Measurements from ENCODE around the gene ARFGAP3. TPM values are rescaled to one million over a fixed set of nuclear protein-coding genes. Genes with fewer than 3 reads are reported as not detected.
A peak's percentile ranks its signal among the peaks of the same experiment; 100 is the strongest.

Gene ARFGAP3
- total RNA-seq, 1 donor from 2014 or later = 59.5 TPM

GRCh38 chr22:42825796-42826195, 31.3 kb downstream of the ARFGAP3 start:
- peaks cover 2% of the 10 kb centered on the region for H3K4me1 ChIP-seq (ENCODE audit: insufficient read depth, low read length)
- H3K4me3 Mint-ChIP-seq (ENCODE audit: unreplicated experiment) = no peak overlapping the region
- H3K4me3 ChIP-seq (ENCODE audit: insufficient read depth, low read depth, low read length) = no peak overlapping the region
- TF ChIP-seq CTCF (IDR thresholded peaks at IDR 0.05; ENCODE audit: insufficient read depth, low read depth, low read length) = no peak
- no peak for TF ChIP-seq EZH2 (IDR thresholded peaks at IDR 0.05; ENCODE audit: insufficient read depth, low read length)
- H3K9me3 Mint-ChIP-seq (ENCODE audit: unreplicated experiment) = no peaks in the 10 kb centered on the region
- peaks cover 21% of the 10 kb centered on the region for H3K36me3 Mint-ChIP-seq (ENCODE audit: low read depth, unreplicated experiment)
- H3K79me2 ChIP-seq (ENCODE audit: insufficient read depth, low read length) = no peaks in the 10 kb centered on the region
- peaks cover 8% of the 10 kb centered on the region for H4K20me1 ChIP-seq (ENCODE audit: insufficient read depth, low read length)
- no peaks in the 10 kb centered on the region for H3K27me3 Mint-ChIP-seq (ENCODE audit: low read depth, unreplicated experiment)
- H3K27ac ChIP-seq (ENCODE audit: low read depth, low read length) = no peak overlapping the region
- no peak for FAIRE-seq
- H2AFZ ChIP-seq (ENCODE audit: low read depth, low read length) = no peak overlapping the region
- no peak for DNase-seq (ENCODE audit: low read depth)
- no peak overlapping the region for H3K27ac Mint-ChIP-seq (ENCODE audit: unreplicated experiment)
- H3K36me3 ChIP-seq (ENCODE audit: insufficient read depth, low read length) = peaks cover 48% of the 10 kb centered on the region
- no peaks in the 10 kb centered on the region for H3K27me3 ChIP-seq (ENCODE audit: insufficient read depth, low read length)
- H3K4me2 ChIP-seq (ENCODE audit: low read length) = no peak overlapping the region
- H3K9me3 ChIP-seq (ENCODE audit: insufficient read depth, low read depth, low read length) = no peaks in the 10 kb centered on the region
- no peak overlapping the region for H3K9ac ChIP-seq (ENCODE audit: low read length)
- peaks cover 2% of the 10 kb centered on the region for H3K4me1 Mint-ChIP-seq (ENCODE audit: low read depth, unreplicated experiment)

GRCh38 chr22:42821386-42821785, 35.7 kb downstream of the ARFGAP3 start:
- no peaks in the 10 kb centered on the region for H3K9me3 ChIP-seq (ENCODE audit: insufficient read depth, low read depth, low read length)
- TF ChIP-seq EZH2 (IDR thresholded peaks at IDR 0.05; ENCODE audit: insufficient read depth, low read length) (no peak), CTCF (IDR thresholded peaks at IDR 0.05; ENCODE audit: insufficient read depth, low read depth, low read length) (no peak)
- no peak overlapping the region for H3K4me3 ChIP-seq (ENCODE audit: insufficient read depth, low read depth, low read length)
- no peak overlapping the region for H3K4me3 Mint-ChIP-seq (ENCODE audit: unreplicated experiment)
- H3K36me3 Mint-ChIP-seq (ENCODE audit: low read depth, unreplicated experiment) = peaks cover 21% of the 10 kb centered on the region
- no peak overlapping the region for H3K9ac ChIP-seq (ENCODE audit: low read length)
- H3K27ac ChIP-seq (ENCODE audit: low read depth, low read length) = no peak overlapping the region
- H3K27me3 ChIP-seq (ENCODE audit: insufficient read depth, low read length) = no peaks in the 10 kb centered on the region
- peaks cover 43% of the 10 kb centered on the region for H3K36me3 ChIP-seq (ENCODE audit: insufficient read depth, low read length)
- peaks cover 11% of the 10 kb centered on the region for H3K4me1 Mint-ChIP-seq (ENCODE audit: low read depth, unreplicated experiment)
- DNase-seq (ENCODE audit: low read depth) (no peak), FAIRE-seq (no peak)
- no peaks in the 10 kb centered on the region for H3K27me3 Mint-ChIP-seq (ENCODE audit: low read depth, unreplicated experiment)
- no peak overlapping the region for H3K4me2 ChIP-seq (ENCODE audit: low read length)
- peaks cover 4% of the 10 kb centered on the region for H3K4me1 ChIP-seq (ENCODE audit: insufficient read depth, low read length)
- no peak overlapping the region for H2AFZ ChIP-seq (ENCODE audit: low read depth, low read length)
- no peaks in the 10 kb centered on the region for H3K79me2 ChIP-seq (ENCODE audit: insufficient read depth, low read length)
- no peaks in the 10 kb centered on the region for H3K9me3 Mint-ChIP-seq (ENCODE audit: unreplicated experiment)
- peaks cover 32% of the 10 kb centered on the region for H4K20me1 ChIP-seq (ENCODE audit: insufficient read depth, low read length)
- no peak overlapping the region for H3K27ac Mint-ChIP-seq (ENCODE audit: unreplicated experiment)

- DNase-seq (ENCODE audit: low read depth) = peak; percentile 71
- TF ChIP-seq CTCF (IDR thresholded peaks at IDR 0.05; ENCODE audit: insufficient read depth, low read depth, low read length) (peak; percentile 74), EZH2 (IDR thresholded peaks at IDR 0.05; ENCODE audit: insufficient read depth, low read length) (no peak)
- Histone ChIP-seq H3K4me2 (ENCODE audit: low read length) (no peak overlapping the region), H3K4me1 (ENCODE audit: insufficient read depth, low read length) (peaks cover 4% of the 10 kb centered on the region), H2AFZ (ENCODE audit: low read depth, low read length) (no peak overlapping the region), H3K27ac (ENCODE audit: low read depth, low read length) (no peak overlapping the region), H4K20me1 (ENCODE audit: insufficient read depth, low read length) (peaks cover 29% of the 10 kb centered on the region), H3K36me3 (ENCODE audit: insufficient read depth, low read length) (peaks cover 43% of the 10 kb centered on the region), H3K9ac (ENCODE audit: low read length) (no peak overlapping the region), H3K79me2 (ENCODE audit: insufficient read depth, low read length) (no peaks in the 10 kb centered on the region), H3K9me3 (ENCODE audit: insufficient read depth, low read depth, low read length) (no peaks in the 10 kb centered on the region), H3K4me3 (ENCODE audit: insufficient read depth, low read depth, low read length) (no peak overlapping the region), H3K27me3 (ENCODE audit: insufficient read depth, low read length) (no peaks in the 10 kb centered on the region)
- Mint-ChIP-seq H3K36me3 (ENCODE audit: low read depth, unreplicated experiment) (peaks cover 21% of the 10 kb centered on the region), H3K9me3 (ENCODE audit: unreplicated experiment) (no peaks in the 10 kb centered on the region), H3K4me1 (ENCODE audit: low read depth, unreplicated experiment) (peaks cover 11% of the 10 kb centered on the region), H3K27ac (ENCODE audit: unreplicated experiment) (peak overlapping the region; percentile 38), H3K27me3 (ENCODE audit: low read depth, unreplicated experiment) (no peaks in the 10 kb centered on the region), H3K4me3 (ENCODE audit: unreplicated experiment) (no peak overlapping the region)
- peak; percentile 41 for FAIRE-seq
Measured at GRCh38 chr22:42820045-42820763, 36.9 kb downstream of the ARFGAP3 start.
